Lower leg skin (tissue), 3 donors: Measurements from ENCODE around the gene CCDC85C.

Experiments
- CTCF ChIP-seq, 3 donors: fragments of 450-650 bp; IDR thresholded peaks; one replicate each; pipeline ENCODE4 v1.5.1; 2016; ENCODE audit warnings: antibody characterized with exemption in 3 of 3, mild to moderate bottlenecking in 3 of 3, moderate library complexity in 2 of 3
- POLR2A ChIP-seq, 2 donors: fragments of 450-650 bp; IDR thresholded peaks; one replicate each; pipeline ENCODE4 v1.6.1; 2016 to 2017; ENCODE audit warnings: antibody characterized with exemption in 2 of 2, mild to moderate bottlenecking in 1 of 2, moderate library complexity in 1 of 2

DNA sequence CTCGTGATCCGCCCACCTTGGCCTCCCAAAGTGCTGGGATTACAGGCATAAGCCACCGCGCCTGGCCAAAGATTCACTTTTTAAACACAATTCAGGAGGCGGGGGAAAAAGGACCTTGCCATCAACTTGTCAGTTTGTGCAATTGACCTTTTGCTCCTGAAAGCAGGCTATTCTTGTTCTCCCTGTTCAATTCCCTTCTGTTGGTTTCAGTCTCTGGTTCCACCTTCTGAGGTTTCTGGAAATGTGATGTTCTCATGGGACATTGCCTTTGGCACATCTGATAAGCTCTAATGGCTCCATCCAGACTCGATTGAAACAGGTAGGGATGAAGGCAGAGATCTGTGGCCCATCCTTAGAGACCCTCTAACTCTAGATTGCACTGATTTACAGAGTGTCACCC lies 17.9 kb upstream of the CCDC85C start:
- TF ChIP-seq CTCF (IDR thresholded peaks at IDR 0.05) (no peak), POLR2A (IDR thresholded peaks at IDR 0.05) (no peak)
